SU-DHL-6 (cell line): ENCODE results near the gene MRPL51.

ENCODE experiments used
- EZH2phosphoT487 ChIP-seq: fragments of 200-600 bp; sonication (generic), shearing (Covaris generic); conservative IDR thresholded peaks from 2 replicates; pipeline ENCODE4 v1.6.1; 2018; ENCODE audit warnings: mild to moderate bottlenecking, antibody characterized with exemption, low read length, moderate library complexity, mixed read lengths
- TF ChIP-seq, protein P1 (sequence below): fragments of 200-600 bp; sonication (generic); IDR thresholded peaks from one replicate; pipeline ENCODE4 v1.5.1; 2017; ENCODE audit warnings: antibody characterized with exemption, mild to moderate bottlenecking, low read length, moderate library complexity; ENCODE audit not compliant: insufficient read depth, poor library complexity, severe bottlenecking

GRCh38 chr12:6452944-6453630 lies 40.0 kb downstream of the MRPL51 start:
- TF ChIP-seq, protein P1, sequence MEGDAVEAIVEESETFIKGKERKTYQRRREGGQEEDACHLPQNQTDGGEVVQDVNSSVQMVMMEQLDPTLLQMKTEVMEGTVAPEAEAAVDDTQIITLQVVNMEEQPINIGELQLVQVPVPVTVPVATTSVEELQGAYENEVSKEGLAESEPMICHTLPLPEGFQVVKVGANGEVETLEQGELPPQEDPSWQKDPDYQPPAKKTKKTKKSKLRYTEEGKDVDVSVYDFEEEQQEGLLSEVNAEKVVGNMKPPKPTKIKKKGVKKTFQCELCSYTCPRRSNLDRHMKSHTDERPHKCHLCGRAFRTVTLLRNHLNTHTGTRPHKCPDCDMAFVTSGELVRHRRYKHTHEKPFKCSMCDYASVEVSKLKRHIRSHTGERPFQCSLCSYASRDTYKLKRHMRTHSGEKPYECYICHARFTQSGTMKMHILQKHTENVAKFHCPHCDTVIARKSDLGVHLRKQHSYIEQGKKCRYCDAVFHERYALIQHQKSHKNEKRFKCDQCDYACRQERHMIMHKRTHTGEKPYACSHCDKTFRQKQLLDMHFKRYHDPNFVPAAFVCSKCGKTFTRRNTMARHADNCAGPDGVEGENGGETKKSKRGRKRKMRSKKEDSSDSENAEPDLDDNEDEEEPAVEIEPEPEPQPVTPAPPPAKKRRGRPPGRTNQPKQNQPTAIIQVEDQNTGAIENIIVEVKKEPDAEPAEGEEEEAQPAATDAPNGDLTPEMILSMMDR = no peak
- no peak for TF ChIP-seq EZH2phosphoT487
